PFSK-1 (cell line): ENCODE results near the gene JAKMIP2. TPM values are rescaled to one million over a fixed set of nuclear protein-coding genes. Genes with fewer than 3 reads are reported as not detected.

Experiments used
- FOXP2 ChIP-seq: optimal IDR thresholded peaks from 2 replicates; pipeline ENCODE3; 2011; ENCODE audit warnings: borderline replicate concordance, control low read depth, inconsistent platforms; ENCODE audit not compliant: insufficient read depth; ENCODE audit errors: extremely low read length, extremely low read depth
- POLR2AphosphoS5 ChIP-seq: IDR thresholded peaks from 2 replicates; pipeline ENCODE4 v1.6.1; 2012; ENCODE audit warnings: low read depth, mild to moderate bottlenecking, control low read depth, low read length, moderate library complexity
- SIN3A ChIP-seq: IDR thresholded peaks from 2 replicates; pipeline ENCODE4 v1.6.1; 2012; ENCODE audit warnings: mild to moderate bottlenecking, low read length, moderate library complexity, borderline replicate concordance; ENCODE audit not compliant: insufficient read depth
- TAF1 ChIP-seq: IDR thresholded peaks from 2 replicates; pipeline ENCODE4 v1.6.1; 2012; ENCODE audit warnings: low read length, control low read depth, borderline replicate concordance; ENCODE audit not compliant: insufficient read depth
- polyA plus RNA-seq: library from polyadenylated mRNA; unstranded; fragments of >200 nt; gene quantifications from one replicate; pipeline ENCODE4 v1.2.1, GENCODE V29; 2012; ENCODE audit warnings: low read depth, missing spikeins; ENCODE audit not compliant: insufficient read length
- TF ChIP-seq, protein P1 (sequence below), 2 experiments: IDR thresholded peaks; 2 replicates each; pipeline versions ENCODE4 v1.6.1 to v1.8.0; 2011 to 2012; ENCODE audit warnings: low read depth in 2 of 2, low read length in 2 of 2, control low read depth in 1 of 2, inconsistent platforms in 1 of 2, mild to moderate bottlenecking in 1 of 2, moderate library complexity in 1 of 2; ENCODE audit not compliant: insufficient read depth in 1 of 2

JAKMIP2 gene
- polyA plus RNA-seq = not detected

DNA sequence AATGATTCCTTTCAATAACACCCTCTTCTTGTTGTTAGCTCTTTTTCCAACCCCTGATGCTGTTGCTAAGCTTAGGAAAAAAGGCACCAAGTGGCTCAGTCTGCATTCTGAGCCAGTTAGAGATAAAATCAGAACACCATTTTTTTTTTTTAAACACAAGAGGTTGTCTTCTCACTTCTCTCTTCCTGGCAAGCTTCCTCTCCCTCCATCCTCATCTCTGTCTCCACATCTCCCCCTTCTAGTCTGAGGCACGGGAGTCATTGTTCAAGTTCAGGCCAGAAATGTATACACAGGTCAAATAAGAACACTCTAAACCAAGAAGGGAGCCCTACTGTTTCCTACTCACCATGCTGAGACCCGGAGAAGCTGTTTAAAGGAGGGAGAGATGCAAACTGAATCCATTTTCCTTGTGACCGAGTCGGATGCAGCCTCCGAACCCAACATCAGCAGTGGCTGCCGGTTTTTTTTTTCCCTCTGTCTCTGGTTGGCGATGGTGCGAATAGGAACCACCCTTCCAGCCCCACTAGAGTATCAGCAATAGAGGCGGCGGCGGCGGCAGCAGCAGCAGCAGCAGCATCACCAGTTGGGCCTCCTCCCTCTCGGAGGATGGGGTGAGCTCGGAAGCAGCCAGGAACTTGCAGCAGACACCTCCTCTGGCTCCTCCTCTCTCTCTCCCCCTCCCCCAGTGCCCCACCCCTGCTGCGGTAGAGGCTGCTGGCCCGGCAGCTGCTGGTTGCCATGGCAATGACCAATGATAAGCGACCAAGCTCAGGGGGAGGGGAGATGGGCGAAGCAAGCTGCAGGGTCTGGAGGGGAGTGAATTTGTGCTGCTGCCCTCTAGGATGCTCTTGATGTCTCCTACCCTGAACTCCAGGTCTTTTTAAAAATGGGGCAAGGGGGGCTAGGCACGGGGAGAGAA is at the start of gene JAKMIP2:
Gene JAKMIP2, minus strand, starts transcription at position 619 of the 919 bp plus-strand sequence. CDS start 110,922 bp downstream, outside the sequence.
- TF ChIP-seq FOXP2 (no peak), SIN3A (no peak), TAF1 (no peak), POLR2AphosphoS5 (no peak)
- TF ChIP-seq, protein P1, sequence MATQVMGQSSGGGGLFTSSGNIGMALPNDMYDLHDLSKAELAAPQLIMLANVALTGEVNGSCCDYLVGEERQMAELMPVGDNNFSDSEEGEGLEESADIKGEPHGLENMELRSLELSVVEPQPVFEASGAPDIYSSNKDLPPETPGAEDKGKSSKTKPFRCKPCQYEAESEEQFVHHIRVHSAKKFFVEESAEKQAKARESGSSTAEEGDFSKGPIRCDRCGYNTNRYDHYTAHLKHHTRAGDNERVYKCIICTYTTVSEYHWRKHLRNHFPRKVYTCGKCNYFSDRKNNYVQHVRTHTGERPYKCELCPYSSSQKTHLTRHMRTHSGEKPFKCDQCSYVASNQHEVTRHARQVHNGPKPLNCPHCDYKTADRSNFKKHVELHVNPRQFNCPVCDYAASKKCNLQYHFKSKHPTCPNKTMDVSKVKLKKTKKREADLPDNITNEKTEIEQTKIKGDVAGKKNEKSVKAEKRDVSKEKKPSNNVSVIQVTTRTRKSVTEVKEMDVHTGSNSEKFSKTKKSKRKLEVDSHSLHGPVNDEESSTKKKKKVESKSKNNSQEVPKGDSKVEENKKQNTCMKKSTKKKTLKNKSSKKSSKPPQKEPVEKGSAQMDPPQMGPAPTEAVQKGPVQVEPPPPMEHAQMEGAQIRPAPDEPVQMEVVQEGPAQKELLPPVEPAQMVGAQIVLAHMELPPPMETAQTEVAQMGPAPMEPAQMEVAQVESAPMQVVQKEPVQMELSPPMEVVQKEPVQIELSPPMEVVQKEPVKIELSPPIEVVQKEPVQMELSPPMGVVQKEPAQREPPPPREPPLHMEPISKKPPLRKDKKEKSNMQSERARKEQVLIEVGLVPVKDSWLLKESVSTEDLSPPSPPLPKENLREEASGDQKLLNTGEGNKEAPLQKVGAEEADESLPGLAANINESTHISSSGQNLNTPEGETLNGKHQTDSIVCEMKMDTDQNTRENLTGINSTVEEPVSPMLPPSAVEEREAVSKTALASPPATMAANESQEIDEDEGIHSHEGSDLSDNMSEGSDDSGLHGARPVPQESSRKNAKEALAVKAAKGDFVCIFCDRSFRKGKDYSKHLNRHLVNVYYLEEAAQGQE (IDR thresholded peaks at IDR 0.05; ENCODE audit: insufficient read depth in 1 of 2, low read depth in 2 of 2, low read length in 2 of 2) = no peak

DNA sequence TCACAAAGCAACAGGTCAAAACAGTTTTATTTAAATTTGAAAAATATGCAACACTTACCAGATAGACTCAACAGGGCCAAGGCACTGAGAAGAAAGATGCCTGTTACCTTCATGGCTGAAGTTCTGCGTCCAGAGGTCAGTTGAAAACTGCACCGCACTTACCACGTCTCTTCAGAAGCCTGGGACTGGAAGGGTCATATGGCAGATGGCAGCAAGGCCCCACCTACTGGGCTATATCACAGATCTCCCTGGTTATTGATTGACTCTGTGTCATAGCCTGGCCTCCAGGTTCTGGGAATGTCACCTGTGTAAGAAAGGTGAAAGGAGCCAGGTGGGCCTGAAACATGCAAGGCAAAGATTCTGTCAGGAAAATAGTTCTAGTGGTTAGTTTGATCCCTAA is 48.9 kb upstream of the JAKMIP2 start, which contains the start of gene SPINK1:
Gene SPINK1, minus strand, starts transcription at position 207 of the 400 bp plus-strand sequence. Its CDS starts 94 bp downstream, at position 113.
- TF ChIP-seq SIN3A = no peak
- TF ChIP-seq FOXP2 = no peak
- no peak for TF ChIP-seq TAF1
- no peak for TF ChIP-seq POLR2AphosphoS5
- TF ChIP-seq, protein P1 (IDR thresholded peaks at IDR 0.05; ENCODE audit: insufficient read depth in 1 of 2, low read depth in 2 of 2, low read length in 2 of 2) = no peak

DNA sequence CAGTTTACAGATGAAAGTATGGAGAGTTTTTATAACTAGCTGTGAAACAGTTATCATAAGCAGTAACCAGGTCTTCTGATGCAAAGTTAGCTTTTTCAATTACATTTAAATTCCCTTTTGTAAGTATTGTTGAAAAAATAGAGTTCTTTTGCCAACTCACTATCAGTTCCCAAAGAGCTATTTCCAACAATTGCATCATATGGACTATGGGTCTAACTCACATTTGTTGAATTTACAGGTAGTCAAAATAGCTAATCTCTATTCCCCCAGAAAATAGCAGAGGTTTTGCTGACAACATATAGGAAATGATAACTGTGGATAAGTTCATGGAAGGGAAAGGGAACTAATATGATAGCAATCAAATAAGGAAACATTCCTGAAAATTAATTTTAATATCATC is 47.5 kb upstream of the JAKMIP2 start:
- TF ChIP-seq FOXP2 = no peak
- TF ChIP-seq POLR2AphosphoS5 = no peak
- TF ChIP-seq, protein P1 (IDR thresholded peaks at IDR 0.05; ENCODE audit: insufficient read depth in 1 of 2, low read depth in 2 of 2, low read length in 2 of 2) = no peak
- no peak for TF ChIP-seq SIN3A
- no peak for TF ChIP-seq TAF1

DNA sequence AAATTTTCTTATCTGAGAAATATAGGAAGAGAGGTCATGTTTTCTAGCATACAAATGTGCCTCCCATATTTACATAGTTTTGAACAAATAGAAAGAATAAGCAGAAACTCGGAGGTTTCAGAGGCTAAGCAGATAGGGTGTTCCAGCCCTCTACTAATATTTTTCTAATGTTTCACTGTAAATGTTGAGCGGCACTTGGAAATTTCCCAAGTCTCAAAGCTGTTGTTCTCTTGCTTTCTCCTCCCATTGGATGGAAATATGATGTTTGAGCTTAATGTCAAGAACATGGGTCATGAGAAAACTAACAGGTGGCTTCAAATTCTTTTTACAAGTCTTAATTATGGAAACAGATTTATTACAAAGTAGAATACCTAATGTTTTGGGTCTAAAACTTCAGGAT is 43.8 kb upstream of the JAKMIP2 start:
- TF ChIP-seq POLR2AphosphoS5 (no peak), TAF1 (no peak), FOXP2 (no peak), SIN3A (no peak)
- TF ChIP-seq, protein P1 (IDR thresholded peaks at IDR 0.05; ENCODE audit: insufficient read depth in 1 of 2, low read depth in 2 of 2, low read length in 2 of 2) = no peak
